Mesenchymal stem cell (in vitro differentiated cells and primary cell): ENCODE data around the gene COX14.

Experiments
- DNase-seq: peaks from one replicate; pipeline ENCODE4 v3.0.0-alpha.2; 2013
- H2AFZ ChIP-seq: one replicate; pipeline ENCODE4 v1.6.1; 2013; ENCODE audit warnings: low read depth, mild to moderate bottlenecking, control low read depth, inconsistent platforms, low read length, moderate library complexity
- H2AK5ac ChIP-seq: 2 replicates; pipeline ENCODE4 v1.6.1; 2013; ENCODE audit warnings: low read length, moderate library complexity, mild to moderate bottlenecking, inconsistent platforms; ENCODE audit not compliant: severe bottlenecking
- H2BK120ac ChIP-seq: one replicate; pipeline ENCODE4 v1.6.1; 2013; ENCODE audit warnings: low read depth, mild to moderate bottlenecking, inconsistent platforms, low read length, moderate library complexity
- H2BK12ac ChIP-seq, 2 experiments: one replicate each; pipeline ENCODE4 v1.6.1; 2013; ENCODE audit warnings: inconsistent platforms in 2 of 2, low read length in 2 of 2, mild to moderate bottlenecking in 2 of 2, moderate library complexity in 2 of 2, control low read depth in 1 of 2
- H2BK15ac ChIP-seq: one replicate; pipeline ENCODE4 v1.6.1; 2013; ENCODE audit warnings: mild to moderate bottlenecking, low read depth, inconsistent platforms; ENCODE audit not compliant: poor library complexity, severe bottlenecking
- H2BK5ac ChIP-seq: 2 replicates; pipeline ENCODE4 v1.6.1; 2013; ENCODE audit warnings: low read depth, mild to moderate bottlenecking, low read length, control low read depth, inconsistent platforms; ENCODE audit not compliant: poor library complexity, severe bottlenecking
- H3K14ac ChIP-seq, 2 experiments: one replicate each; pipeline ENCODE4 v1.6.1; 2013; ENCODE audit warnings: inconsistent platforms in 2 of 2, low read length in 2 of 2, control low read depth in 1 of 2, mild to moderate bottlenecking in 1 of 2, moderate library complexity in 1 of 2
- H3K18ac ChIP-seq, 2 experiments: one replicate each; pipeline ENCODE4 v1.6.1; 2013; ENCODE audit warnings: inconsistent platforms in 2 of 2, low read length in 2 of 2, control low read depth in 1 of 2, low read depth in 1 of 2, mild to moderate bottlenecking in 1 of 2
- H3K23ac ChIP-seq, 2 experiments: one replicate each; pipeline ENCODE4 v1.6.1; 2013; ENCODE audit warnings: inconsistent platforms in 2 of 2, low read length in 2 of 2, mild to moderate bottlenecking in 2 of 2, moderate library complexity in 2 of 2, control low read depth in 1 of 2
- H3K27ac ChIP-seq: 2 replicates; pipeline ENCODE4 v1.5.1; 2013; ENCODE audit warnings: mild to moderate bottlenecking, moderate library complexity, low read length, control low read depth, inconsistent platforms; ENCODE audit not compliant: poor library complexity, severe bottlenecking
- H3K27me3 ChIP-seq, 2 experiments: 2 replicates each; pipeline versions ENCODE4 v1.6.1 to v1.7.0; 2013; ENCODE audit warnings: low read length in 2 of 2, mild to moderate bottlenecking in 2 of 2, moderate library complexity in 2 of 2, control low read depth in 1 of 2, inconsistent platforms in 1 of 2; ENCODE audit not compliant: control insufficient read depth in 1 of 2, insufficient read depth in 1 of 2
- H3K36me3 ChIP-seq, 2 experiments: 2 replicates each; pipeline versions ENCODE4 v1.6.1 to v1.7.0; 2013; ENCODE audit warnings: low read length in 2 of 2, control low read depth in 1 of 2, inconsistent platforms in 1 of 2, low read depth in 1 of 2, mild to moderate bottlenecking in 1 of 2; ENCODE audit not compliant: insufficient read depth in 2 of 2, control insufficient read depth in 1 of 2
- H3K4ac ChIP-seq, 2 experiments: one replicate each; pipeline ENCODE4 v1.6.1; 2013; ENCODE audit warnings: inconsistent platforms in 2 of 2, low read length in 2 of 2, mild to moderate bottlenecking in 2 of 2, moderate library complexity in 2 of 2, control low read depth in 1 of 2, low read depth in 1 of 2
- H3K4me1 ChIP-seq: 2 replicates; pipeline ENCODE4 v1.6.1; 2013; ENCODE audit warnings: low read depth, low read length, control low read depth; ENCODE audit not compliant: control insufficient read depth, insufficient read depth
- H3K4me2 ChIP-seq: 2 replicates; pipeline ENCODE4 v1.6.1; 2013; ENCODE audit warnings: low read length, mild to moderate bottlenecking, inconsistent platforms; ENCODE audit not compliant: poor library complexity, severe bottlenecking
- H3K4me3 ChIP-seq, 2 experiments: 2 replicates each; pipeline versions ENCODE4 v1.5.1 to v1.7.0; 2013; ENCODE audit warnings: low read length in 2 of 2, mild to moderate bottlenecking in 2 of 2, control low read depth in 1 of 2, low read depth in 1 of 2; ENCODE audit not compliant: insufficient read depth in 1 of 2
- H3K79me1 ChIP-seq: replicated peaks from 2 replicates; pipeline ENCODE4 v1.6.1; 2013; ENCODE audit warnings: mild to moderate bottlenecking, control low read depth, low read length, inconsistent platforms; ENCODE audit not compliant: poor library complexity, severe bottlenecking
- H3K9ac ChIP-seq: 2 replicates; pipeline ENCODE4 v1.7.0; 2013; ENCODE audit warnings: mild to moderate bottlenecking, low read length, moderate library complexity
- H3K9me3 ChIP-seq: 2 replicates; pipeline ENCODE4 v1.7.0; 2013; ENCODE audit warnings: mild to moderate bottlenecking, low read length; ENCODE audit not compliant: control insufficient read depth
- H4K8ac ChIP-seq: one replicate; pipeline ENCODE4 v1.6.1; 2013; ENCODE audit warnings: inconsistent platforms, mild to moderate bottlenecking, low read length, moderate library complexity
- H4K91ac ChIP-seq: one replicate; pipeline ENCODE4 v1.6.1; 2013; ENCODE audit warnings: mild to moderate bottlenecking, low read length, inconsistent platforms
- WGBS: methylation state at CpG from one replicate; pipeline ENCODE4 v1.1.7; 2013; ENCODE audit warnings: mixed read lengths; 5-methylcytosine and 5-hydroxymethylcytosine counted together

COX14 gene

GRCh38 chr12:50104417-50105366, 7.3 kb upstream of the COX14 start:
- Histone ChIP-seq H3K27me3 (peaks cover 0 to 6% of the 10 kb centered on the region in 2 experiments), H3K9me3 (no peaks in the 10 kb centered on the region), H3K4me3 (no peak overlapping the region), H2BK120ac (no peak overlapping the region), H4K8ac (no peak overlapping the region), H2AFZ (no peak overlapping the region), H3K4ac (no peak overlapping the region), H3K14ac (no peak overlapping the region), H2AK5ac (no peak overlapping the region), H3K9ac (no peak overlapping the region), H3K18ac (no peak overlapping the region), H4K91ac (no peak overlapping the region), H3K23ac (no peak overlapping the region), H2BK5ac (no peak overlapping the region), H3K4me1 (peaks cover 20% of the 10 kb centered on the region), H3K79me1 (no peaks in the 10 kb centered on the region), H3K27ac (no peak overlapping the region), H2BK12ac (no peak overlapping the region), H3K4me2 (no peak overlapping the region), H2BK15ac (no peak overlapping the region), H3K36me3 (peaks cover 19 to 22% of the 10 kb centered on the region in 2 experiments)
- WGBS, result 93% methylated on average over 14 of the region's 14 CpGs
- DNase-seq, result no peak

GRCh38 chr12:50105913-50106450, 6.1 kb upstream of the COX14 start:
- H2BK12ac ChIP-seq, result no peak overlapping the region
- no peak overlapping the region for H2AK5ac ChIP-seq
- no peak overlapping the region for H3K27ac ChIP-seq
- H3K27me3 ChIP-seq, result peaks cover 0 to 6% of the 10 kb centered on the region in 2 experiments
- H2BK120ac ChIP-seq, result no peak overlapping the region
- H3K14ac ChIP-seq, result no peak overlapping the region
- H3K4me1 ChIP-seq, result peaks cover 32% of the 10 kb centered on the region
- no peak overlapping the region for H3K23ac ChIP-seq
- H3K9me3 ChIP-seq, result no peaks in the 10 kb centered on the region
- H3K4ac ChIP-seq, result no peak overlapping the region
- H4K91ac ChIP-seq, result no peak overlapping the region
- H3K4me2 ChIP-seq, result no peak overlapping the region
- 93% methylated on average over 12 of the region's 12 CpGs for WGBS
- no peak overlapping the region for H4K8ac ChIP-seq
- H3K18ac ChIP-seq, result no peak overlapping the region
- no peak overlapping the region for H3K9ac ChIP-seq
- no peaks in the 10 kb centered on the region for H3K79me1 ChIP-seq
- H3K4me3 ChIP-seq, result no peak overlapping the region
- H2AFZ ChIP-seq, result no peak overlapping the region
- H2BK5ac ChIP-seq, result no peak overlapping the region
- H3K36me3 ChIP-seq, result peaks cover 8 to 13% of the 10 kb centered on the region in 2 experiments
- H2BK15ac ChIP-seq, result no peak overlapping the region
- DNase-seq, result no peak

- Histone ChIP-seq H3K9me3 (no peaks in the 10 kb centered on the region), H3K4me3 (no peak overlapping the region), H3K27me3 (peaks cover 0 to 6% of the 10 kb centered on the region in 2 experiments), H3K36me3 (peaks cover 3 to 9% of the 10 kb centered on the region in 2 experiments), H2AK5ac (no peak overlapping the region), H2BK120ac (no peak overlapping the region), H3K9ac (no peak overlapping the region), H2BK5ac (no peak overlapping the region), H3K27ac (no peak overlapping the region), H2BK12ac (no peak overlapping the region), H2BK15ac (no peak overlapping the region), H4K8ac (no peak overlapping the region), H3K23ac (no peak overlapping the region), H3K14ac (no peak overlapping the region), H3K4ac (no peak overlapping the region), H3K4me1 (peaks cover 38% of the 10 kb centered on the region), H3K4me2 (no peak overlapping the region), H4K91ac (no peak overlapping the region), H3K79me1 (no peaks in the 10 kb centered on the region), H3K18ac (no peak overlapping the region), H2AFZ (no peak overlapping the region)
- no peak for DNase-seq
- 76% methylated on average over 3 of the region's 3 CpGs for WGBS
Measured at GRCh38 chr12:50106907-50107306, 5.1 kb upstream of the COX14 start.
